Lower leg skin (tissue), 3 donors: ENCODE results near the gene EME2.

Source experiments
- POLR2A ChIP-seq, 2 donors: fragments of 450-650 bp; IDR thresholded peaks; one replicate each; pipeline ENCODE4 v1.6.1; 2016 to 2017; ENCODE audit warnings: antibody characterized with exemption in 2 of 2, mild to moderate bottlenecking in 1 of 2, moderate library complexity in 1 of 2
- TF ChIP-seq, protein P1 (sequence below), 3 donors: fragments of 450-650 bp; IDR thresholded peaks; one replicate each; pipeline ENCODE4 v1.5.1; 2016; ENCODE audit warnings: antibody characterized with exemption in 3 of 3, mild to moderate bottlenecking in 3 of 3, moderate library complexity in 2 of 3

DNA sequence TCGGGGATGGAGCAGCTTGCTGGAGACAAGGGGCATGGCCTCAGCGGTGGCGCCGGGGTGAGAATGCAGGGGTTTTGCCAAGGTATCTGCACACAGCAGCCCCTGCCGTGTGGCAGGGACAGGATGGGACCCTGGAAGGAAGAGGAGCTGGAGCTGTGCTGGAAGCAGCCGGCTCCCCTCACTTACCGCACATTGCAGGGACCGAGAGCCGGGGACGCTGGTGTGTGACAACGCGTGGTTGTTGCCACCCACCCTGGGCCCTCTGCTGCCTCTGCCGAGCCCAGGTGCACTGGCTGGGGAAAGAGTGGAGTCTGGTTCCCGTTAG lies 13.2 kb downstream of the EME2 start:
- TF ChIP-seq, protein P1, sequence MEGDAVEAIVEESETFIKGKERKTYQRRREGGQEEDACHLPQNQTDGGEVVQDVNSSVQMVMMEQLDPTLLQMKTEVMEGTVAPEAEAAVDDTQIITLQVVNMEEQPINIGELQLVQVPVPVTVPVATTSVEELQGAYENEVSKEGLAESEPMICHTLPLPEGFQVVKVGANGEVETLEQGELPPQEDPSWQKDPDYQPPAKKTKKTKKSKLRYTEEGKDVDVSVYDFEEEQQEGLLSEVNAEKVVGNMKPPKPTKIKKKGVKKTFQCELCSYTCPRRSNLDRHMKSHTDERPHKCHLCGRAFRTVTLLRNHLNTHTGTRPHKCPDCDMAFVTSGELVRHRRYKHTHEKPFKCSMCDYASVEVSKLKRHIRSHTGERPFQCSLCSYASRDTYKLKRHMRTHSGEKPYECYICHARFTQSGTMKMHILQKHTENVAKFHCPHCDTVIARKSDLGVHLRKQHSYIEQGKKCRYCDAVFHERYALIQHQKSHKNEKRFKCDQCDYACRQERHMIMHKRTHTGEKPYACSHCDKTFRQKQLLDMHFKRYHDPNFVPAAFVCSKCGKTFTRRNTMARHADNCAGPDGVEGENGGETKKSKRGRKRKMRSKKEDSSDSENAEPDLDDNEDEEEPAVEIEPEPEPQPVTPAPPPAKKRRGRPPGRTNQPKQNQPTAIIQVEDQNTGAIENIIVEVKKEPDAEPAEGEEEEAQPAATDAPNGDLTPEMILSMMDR (IDR thresholded peaks at IDR 0.05) = no peak
- no peak for TF ChIP-seq POLR2A (IDR thresholded peaks at IDR 0.05)
